22Rv1 (cell line): ENCODE results near the gene PRMT3.

Experiments used
- ZFX ChIP-seq: fragments of 450-650 bp; IDR thresholded peaks from 2 replicates; pipeline ENCODE4 v1.6.1; 2017; ENCODE audit warnings: antibody characterized with exemption, borderline replicate concordance
- TF ChIP-seq, protein P1 (sequence below): fragments of 450-650 bp; IDR thresholded peaks from 2 replicates; pipeline ENCODE4 v1.5.1; 2017; ENCODE audit warnings: mild to moderate bottlenecking

DNA sequence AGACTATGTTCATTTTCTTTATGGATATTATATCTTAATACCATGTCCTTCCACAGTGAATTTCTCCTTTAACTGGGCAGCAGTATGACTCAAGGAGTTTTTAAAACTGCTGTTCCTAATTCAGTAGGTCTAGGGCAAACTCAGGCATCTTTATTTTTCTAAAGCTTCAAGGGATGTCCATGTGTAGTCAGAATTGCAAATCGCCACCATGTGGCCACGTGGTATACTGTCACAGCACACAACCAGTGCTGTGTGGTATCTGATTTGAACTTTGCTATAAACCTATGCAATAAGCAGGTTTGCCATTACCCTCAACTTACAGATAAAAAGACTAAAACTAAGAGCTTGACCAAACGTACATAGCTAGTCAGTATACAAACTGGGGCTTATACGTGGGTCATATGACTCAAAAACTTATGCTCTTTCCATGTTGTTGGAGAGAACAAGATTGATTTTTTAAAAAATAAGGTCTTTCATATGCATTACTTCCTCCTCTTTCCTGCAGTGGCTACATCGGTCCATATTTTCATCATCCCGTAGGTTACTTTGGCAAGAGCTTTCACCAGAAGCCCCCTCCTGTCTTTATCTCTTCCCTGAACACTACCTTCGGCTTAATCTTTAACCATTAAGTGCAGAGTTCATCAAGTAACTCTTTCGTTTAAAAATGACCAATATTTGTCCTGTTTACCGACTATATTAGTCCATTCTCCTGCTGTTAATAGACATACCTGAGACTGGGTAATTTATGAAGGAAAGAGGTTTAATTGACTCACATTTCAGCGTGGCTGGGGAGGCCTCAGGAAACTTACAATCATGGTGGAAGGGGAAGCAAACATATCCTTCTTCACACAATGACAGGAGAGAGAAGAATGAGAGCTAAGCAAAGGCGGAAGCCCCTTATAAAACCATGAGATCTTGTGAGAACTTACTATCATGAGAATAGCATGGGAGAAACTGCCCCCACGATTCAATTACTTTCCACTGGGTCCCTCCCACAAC, 32.0 kb upstream of the PRMT3 start:
- TF ChIP-seq, protein P1, sequence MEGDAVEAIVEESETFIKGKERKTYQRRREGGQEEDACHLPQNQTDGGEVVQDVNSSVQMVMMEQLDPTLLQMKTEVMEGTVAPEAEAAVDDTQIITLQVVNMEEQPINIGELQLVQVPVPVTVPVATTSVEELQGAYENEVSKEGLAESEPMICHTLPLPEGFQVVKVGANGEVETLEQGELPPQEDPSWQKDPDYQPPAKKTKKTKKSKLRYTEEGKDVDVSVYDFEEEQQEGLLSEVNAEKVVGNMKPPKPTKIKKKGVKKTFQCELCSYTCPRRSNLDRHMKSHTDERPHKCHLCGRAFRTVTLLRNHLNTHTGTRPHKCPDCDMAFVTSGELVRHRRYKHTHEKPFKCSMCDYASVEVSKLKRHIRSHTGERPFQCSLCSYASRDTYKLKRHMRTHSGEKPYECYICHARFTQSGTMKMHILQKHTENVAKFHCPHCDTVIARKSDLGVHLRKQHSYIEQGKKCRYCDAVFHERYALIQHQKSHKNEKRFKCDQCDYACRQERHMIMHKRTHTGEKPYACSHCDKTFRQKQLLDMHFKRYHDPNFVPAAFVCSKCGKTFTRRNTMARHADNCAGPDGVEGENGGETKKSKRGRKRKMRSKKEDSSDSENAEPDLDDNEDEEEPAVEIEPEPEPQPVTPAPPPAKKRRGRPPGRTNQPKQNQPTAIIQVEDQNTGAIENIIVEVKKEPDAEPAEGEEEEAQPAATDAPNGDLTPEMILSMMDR = peak; percentile 77
- TF ChIP-seq ZFX = no peak
